CD4-positive, alpha-beta T cell treated with Interleukin-12 subunit alpha and Interleukin-12 subunit beta, for 1 hour (primary cell): Measurements from ENCODE around the gene SECTM1.
"Not testable (repeated sequence)": the region's sequence is repeated elsewhere in the genome, so short reads cannot be mapped to it uniquely, and the experiment has no call there.

Source experiments
- DNase-seq: peaks from one replicate; pipeline ENCODE4 v3.0.0-alpha.2; 2020

SECTM1 gene

GRCh38 chr17:82333279-82334171, at the start of gene SECTM1:
SECTM1 (minus strand) TSS chr17:82333766; CDS start chr17:82327240, 6,526 bp downstream.
- peak; percentile 28 for DNase-seq

DNA sequence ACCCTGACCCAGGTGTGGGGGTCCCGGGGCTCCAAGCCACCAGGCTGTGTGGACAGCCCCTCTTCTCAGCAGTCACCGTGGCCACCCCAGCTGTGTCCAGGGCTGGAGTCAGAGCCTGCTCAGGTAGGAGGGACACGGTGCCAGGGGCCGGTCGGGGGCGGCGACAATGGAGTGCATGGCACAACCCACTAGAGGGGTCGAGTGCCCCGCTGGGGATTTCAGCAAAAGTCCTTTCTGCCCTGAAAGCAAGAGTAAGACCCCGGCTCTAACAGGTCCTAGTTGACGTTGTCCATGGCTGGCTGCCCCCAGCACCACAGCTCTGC, 49.3 kb upstream of the SECTM1 start:
- DNase-seq: no peak

DNA sequence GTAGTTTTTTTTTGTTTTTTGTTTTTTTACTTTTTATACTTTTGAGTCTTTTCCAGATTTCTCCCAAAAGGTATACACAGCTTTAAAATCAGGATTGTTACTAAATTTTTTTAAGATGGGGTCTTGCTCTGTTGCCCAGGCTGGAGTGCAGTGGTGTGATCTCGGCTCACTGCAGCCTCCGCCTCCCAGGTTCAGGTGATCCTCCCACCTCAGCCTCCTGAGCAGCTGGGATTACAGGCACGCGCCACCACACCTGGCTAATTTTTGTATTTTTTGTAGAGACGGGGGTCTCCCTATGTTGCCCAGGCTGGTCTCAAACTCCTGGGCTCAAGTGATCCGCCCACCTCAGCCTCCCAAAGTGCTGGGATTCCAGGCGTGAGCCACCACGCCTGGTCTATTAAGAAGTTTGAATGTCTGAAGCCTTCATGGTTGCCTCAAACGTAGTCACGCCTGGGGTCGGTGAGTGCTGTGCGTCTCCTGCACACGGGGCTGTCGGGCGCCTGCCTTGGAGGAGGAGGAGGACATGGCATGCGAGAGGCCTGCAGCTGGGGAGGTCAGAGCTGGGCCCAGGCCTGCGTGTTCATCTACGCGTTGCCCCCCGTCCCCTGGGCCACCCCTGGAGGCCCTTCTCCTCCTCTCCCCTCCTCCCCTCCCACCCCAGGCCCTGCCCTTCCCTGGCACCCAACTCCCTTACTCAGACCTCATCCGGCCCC, 48.8 kb upstream of the SECTM1 start:
- not testable (repeated sequence) for DNase-seq

- DNase-seq: not testable (repeated sequence)
Observed at GRCh38 chr17:82381703-82382009, 48.1 kb upstream of the SECTM1 start.

DNA sequence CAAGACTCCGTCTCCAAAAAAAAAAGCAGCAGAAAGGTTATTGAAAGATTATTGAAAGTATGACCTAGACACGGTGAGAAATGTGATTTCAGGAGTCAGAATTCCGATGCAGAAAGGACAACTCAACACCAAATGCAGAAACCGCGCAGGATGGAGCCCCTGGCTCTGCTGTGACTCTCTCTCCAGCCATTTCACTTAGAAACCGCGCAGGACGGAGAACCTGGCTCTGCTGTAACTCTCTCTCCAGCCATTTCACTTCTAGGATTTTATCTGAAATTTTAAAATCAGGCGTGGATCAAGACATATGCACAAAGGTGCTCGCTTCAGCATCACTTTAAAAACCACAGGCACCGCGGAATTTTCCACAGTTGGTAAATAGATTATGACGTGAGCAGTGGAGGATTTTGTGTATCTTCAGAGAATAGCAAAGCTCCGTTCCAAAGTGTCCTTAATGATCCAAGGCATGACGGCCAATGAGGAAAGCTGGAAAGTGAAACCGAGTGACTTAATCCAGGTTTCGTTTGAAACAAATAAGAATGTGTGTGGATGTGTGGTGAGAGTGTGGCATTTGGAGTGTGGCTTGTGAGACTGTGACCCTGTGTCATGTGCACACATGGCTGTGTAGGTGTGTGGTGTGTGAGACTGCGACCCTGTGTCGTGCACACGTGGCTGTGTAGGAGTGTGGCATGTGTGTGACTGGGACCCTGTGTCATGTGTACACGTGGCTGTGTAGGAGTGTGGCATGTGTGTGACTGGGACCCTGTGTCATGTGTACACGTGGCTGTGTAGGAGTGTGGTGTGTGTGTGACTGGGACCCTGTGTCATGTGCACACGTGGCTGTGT, 47.5 kb upstream of the SECTM1 start:
- DNase-seq: no peak

DNA sequence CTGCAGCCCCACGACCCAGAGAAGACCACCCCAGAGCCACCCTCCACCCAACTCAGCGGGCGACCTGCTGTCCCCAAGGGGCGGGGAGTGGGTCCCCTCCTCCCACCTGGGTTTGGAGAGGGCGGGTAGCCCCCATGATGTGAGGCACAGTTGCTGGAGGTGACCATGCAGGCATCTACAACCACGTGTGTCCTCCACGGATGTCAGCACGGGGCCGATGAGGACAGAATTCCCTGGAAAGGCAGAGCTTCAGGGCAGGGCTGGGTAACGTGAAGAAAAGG, 45.1 kb upstream of the SECTM1 start:
- DNase-seq: no peak

DNA sequence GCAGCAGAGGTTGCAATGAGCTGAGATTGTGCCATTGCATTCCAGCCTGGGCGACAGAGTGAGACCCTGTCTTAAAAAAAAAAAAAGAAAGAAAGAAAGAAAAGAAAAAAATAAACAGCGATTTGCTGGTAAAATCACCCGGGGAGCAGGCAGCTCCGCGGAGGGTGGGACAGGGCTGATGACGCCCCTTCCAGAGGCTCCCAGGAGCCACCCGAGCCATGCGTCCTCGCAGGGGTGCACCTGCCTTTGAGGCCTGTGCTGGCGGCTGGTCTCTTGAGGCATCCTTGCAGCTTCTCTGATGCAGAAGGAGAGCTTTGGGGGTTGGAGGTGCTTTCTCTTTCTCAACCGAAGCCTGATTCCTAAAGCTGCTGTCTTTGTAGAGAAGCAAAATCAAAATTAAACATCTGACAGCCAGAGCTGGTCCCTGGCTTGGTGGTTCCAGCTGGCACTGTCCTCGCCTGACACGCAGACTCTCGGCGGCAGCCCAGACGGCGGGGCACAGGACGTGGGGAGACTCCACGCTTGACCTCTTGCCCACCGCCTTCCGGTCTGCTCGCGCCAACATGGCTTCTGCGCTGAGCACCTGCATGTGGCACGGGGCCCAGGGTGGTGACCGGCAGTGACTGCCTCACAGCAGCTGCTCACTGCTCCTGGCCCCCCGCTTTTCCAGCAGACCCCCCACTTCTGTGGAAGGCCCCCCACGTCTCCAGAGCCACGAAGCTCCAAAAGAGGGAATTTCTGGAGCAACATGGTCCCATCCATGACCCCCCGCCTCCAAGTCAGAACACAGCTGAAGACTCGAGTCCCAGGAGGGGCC, 44.6 kb upstream of the SECTM1 start:
- no peak for DNase-seq

DNA sequence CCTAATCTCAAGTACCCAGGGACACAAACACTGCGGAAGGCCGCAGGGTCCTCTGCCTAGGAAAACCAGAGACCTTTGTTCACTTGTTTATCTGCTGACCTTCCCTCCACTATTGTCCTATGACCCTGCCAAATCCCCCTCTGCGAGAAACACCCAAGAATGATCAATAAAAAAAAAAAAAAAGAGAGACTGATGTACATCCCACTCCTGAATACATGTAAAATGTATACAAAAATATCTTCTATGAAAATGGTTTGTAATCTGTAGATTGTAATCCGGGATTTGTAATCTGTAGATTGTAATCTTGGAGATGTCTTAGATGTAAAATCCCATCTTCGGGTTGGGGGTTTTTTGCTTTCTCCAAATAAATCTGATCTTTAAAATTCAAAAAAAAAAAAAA, 43.7 kb upstream of the SECTM1 start:
- DNase-seq: not testable (repeated sequence)

DNA sequence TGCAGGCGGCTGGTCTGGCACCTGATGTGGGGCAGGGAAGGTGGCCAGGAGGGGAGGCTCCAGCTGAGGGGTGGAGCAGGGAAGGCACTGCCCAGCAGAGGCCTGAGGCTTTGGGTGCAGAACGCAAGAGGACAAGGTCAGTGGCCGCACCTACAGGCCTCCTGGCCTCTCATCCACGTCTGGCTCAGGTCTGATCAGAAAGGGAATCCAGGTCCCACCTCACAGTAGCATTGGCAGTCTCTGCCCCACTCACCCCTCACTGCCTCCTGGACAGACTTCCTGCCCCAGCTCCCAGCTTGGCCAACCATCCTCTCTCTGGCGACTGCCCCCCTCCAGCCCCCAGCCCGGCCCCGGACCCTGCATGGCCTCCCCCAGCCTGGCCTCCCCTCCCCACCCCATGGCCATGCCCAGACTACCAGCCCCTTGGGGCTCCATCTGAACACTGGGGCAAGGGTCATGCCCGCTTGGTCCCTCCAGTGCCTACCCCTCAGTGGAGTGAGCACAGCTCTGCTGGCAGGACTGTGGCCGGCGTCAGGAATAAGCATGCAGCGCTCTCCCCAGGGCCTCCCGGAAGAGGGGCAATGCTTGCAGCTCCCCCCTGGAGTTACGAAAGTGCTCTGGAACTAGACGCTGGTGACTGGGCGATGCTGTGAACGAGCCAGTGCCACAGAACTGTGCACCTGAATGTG, 42.6 kb upstream of the SECTM1 start:
- no peak for DNase-seq

DNA sequence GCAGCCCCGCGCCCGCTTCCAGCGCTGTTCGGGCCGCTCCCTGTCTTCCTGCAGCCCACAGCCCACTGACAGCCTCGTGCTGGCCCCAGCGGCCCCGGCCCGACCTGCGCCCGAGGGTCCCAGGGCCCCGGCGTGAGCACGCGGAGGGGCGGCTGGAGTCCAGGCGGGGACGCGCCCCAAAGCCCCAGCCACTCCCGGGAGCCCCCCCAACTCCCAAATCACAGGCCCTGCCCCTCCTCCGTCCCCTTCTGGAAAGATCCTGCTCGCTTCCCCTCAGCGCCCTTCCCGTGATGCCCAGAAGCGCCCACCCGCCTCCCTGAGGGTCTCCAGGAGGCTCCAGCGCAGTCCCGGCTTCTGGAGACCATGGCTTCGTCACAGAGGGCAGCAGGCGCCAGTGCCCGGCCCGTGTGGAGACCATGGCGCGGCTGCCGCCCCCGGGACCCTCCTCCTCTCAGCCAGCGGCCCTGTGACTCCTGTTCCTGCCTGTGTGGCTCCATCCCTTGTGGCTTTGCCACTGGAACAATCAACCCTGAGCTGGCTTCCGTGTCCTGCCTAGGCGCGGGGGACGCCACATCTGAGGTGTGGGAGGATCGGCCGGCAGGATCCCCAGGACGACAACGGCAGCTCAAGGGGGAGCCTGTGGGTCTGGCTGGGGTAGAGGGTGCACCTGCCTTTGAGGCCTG, 41.9 kb upstream of the SECTM1 start:
- no peak for DNase-seq

- no peak for DNase-seq
Observed at GRCh38 chr17:82374626-82375331, 41.2 kb upstream of the SECTM1 start.

GRCh38 chr17:82373731-82374625, 40.4 kb upstream of the SECTM1 start:
- no peak for DNase-seq

DNA sequence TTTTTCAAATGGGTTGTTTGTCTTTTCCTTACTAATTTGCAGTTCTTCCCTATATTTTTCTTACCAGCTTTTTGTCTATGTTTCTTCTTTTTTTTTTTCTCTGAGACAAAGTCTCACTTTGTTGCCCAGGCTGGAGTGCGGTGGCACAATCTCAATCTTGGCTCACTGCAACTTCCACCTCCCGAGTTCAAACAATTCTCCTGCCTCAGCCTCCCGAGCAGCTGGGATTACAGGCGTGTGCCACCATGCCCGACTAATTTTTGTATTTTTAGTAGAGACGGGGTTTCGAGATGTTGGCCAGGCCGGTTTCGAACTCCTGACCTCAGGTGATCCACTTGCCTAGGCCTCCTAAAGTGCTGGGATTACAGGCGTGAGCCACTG, 39.5 kb upstream of the SECTM1 start:
- DNase-seq: not testable (repeated sequence)

DNA sequence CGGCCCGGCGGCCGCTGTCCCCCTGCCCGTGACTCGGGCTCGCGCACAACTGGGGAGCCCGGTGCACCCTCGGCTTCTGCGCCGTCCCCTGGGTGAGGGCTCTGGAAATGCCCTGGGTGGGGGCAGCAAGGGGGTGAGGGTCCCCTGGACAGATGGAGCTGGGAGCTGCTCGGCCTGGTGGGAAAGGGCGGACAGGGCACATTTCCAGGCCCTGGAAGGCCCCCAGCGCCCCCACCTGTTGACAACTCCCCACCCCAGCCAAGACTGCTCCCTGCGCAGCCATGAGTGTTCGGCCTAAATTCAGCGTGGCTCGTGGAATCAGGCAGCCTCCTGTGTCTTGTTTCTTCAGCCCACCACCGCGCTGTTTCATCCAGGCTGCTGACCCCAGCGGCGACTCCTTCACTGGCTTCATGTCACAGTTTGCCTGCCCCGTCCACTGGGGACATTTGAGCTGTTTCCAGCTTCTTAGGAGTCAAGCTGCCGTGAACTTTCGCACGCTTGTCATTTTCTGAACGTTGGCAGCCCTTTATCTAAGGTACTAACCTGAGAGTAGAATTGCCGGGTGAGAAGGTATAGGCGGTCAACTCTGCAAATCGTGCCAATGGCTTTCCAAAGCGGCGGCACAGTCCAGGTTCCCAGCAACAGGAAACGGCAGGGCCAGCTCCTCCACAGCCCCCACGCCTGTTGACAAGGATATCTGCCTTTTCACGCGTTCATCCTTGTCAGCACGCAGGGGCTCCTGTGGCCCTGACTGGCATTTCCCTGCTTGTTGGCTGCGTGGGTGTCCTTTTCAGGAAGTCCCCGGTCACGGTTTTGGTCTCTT, 38.9 kb upstream of the SECTM1 start:
- DNase-seq: no peak

GRCh38 chr17:82371333-82372248, 38.0 kb upstream of the SECTM1 start, which contains the start of gene UTS2R:
UTS2R (plus strand) TSS chr17:82371765; CDS start chr17:82374325, 2,560 bp downstream.
- no peak for DNase-seq

- no peak for DNase-seq
Observed at GRCh38 chr17:82370471-82371332, 37.1 kb upstream of the SECTM1 start.

GRCh38 chr17:82369211-82369610, 35.6 kb upstream of the SECTM1 start:
- no peak for DNase-seq
